IMR-90 (cell line): ENCODE results near the gene CPNE4.

ENCODE experiments used
- CEBPB ChIP-seq: IDR thresholded peaks from 2 replicates; pipeline ENCODE4 v1.6.1; 2012; ENCODE audit warnings: low read depth, low read length, improper control_type of control experiment
- CHD1 ChIP-seq: IDR thresholded peaks from 2 replicates; pipeline ENCODE4 v1.6.1; 2012; ENCODE audit warnings: low read depth, low read length, improper control_type of control experiment
- CTCF ChIP-seq: conservative IDR thresholded peaks from 2 replicates; pipeline ENCODE4 v1.5.1; 2012; ENCODE audit warnings: mild to moderate bottlenecking, low read depth, low read length, improper control_type of control experiment
- FOS ChIP-seq: fragments of 150-350 bp; IDR thresholded peaks from 2 replicates; pipeline ENCODE4 v1.6.1; 2016; ENCODE audit warnings: low read depth, low read length
- MAFK ChIP-seq: IDR thresholded peaks from 2 replicates; pipeline ENCODE4 v1.6.1; 2012; ENCODE audit warnings: low read depth, low read length, improper control_type of control experiment
- MAZ ChIP-seq: IDR thresholded peaks from 2 replicates; pipeline ENCODE4 v1.6.1; 2012; ENCODE audit warnings: low read depth, mild to moderate bottlenecking, low read length, improper control_type of control experiment, moderate library complexity, borderline replicate concordance
- NFE2L2 ChIP-seq: fragments of 150-350 bp; IDR thresholded peaks from 2 replicates; pipeline ENCODE4 v1.6.1; 2016; ENCODE audit warnings: low read depth, mild to moderate bottlenecking, low read length
- POLR2A ChIP-seq: IDR thresholded peaks from 2 replicates; pipeline ENCODE4 v1.6.1; 2012; ENCODE audit warnings: mild to moderate bottlenecking, low read depth, low read length
- RAD21 ChIP-seq: IDR thresholded peaks from 2 replicates; pipeline ENCODE4 v1.6.1; 2012; ENCODE audit warnings: low read length, improper control_type of control experiment
- RCOR1 ChIP-seq: IDR thresholded peaks from 2 replicates; pipeline ENCODE4 v1.6.1; 2012; ENCODE audit warnings: mild to moderate bottlenecking, low read length, improper control_type of control experiment; ENCODE audit not compliant: insufficient replicate concordance
- RFX5 ChIP-seq: IDR thresholded peaks from 2 replicates; pipeline ENCODE4 v1.8.0; 2012; ENCODE audit warnings: low read depth, mild to moderate bottlenecking, low read length, moderate library complexity
- SMC3 ChIP-seq: fragments of 150-350 bp; IDR thresholded peaks from 2 replicates; pipeline ENCODE4 v1.6.1; 2016; ENCODE audit warnings: low read depth, mild to moderate bottlenecking, antibody characterized with exemption, low read length, moderate library complexity
- TF ChIP-seq, protein P1 (sequence below): fragments of 150-350 bp; IDR thresholded peaks from 2 replicates; pipeline ENCODE4 v1.6.1; 2017; ENCODE audit warnings: mild to moderate bottlenecking, antibody characterized with exemption, low read length, low read depth

DNA sequence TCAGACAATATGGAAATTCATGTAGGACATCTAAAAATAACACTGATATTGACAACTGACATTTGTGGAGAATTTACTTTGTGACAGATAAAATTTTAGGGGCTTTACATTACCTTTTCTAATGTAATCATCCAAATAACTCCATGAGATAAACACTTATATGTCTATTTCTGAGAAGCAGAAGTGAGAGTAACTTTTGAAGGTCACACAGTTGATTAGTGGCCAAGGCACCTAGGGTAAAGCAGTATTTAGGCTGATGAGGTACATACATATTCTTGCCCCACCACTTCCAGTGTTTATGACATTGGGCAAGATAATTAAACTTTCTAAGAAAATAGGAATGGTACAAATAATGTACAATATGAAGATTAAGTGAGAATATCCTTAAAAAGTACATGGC, 248.4 kb downstream of the CPNE4 start:
- TF ChIP-seq POLR2A (no peak), CTCF (no peak), MAFK (no peak), RFX5 (no peak), RCOR1 (no peak), SMC3 (no peak), FOS (no peak), CHD1 (no peak), RAD21 (no peak), NFE2L2 (no peak), CEBPB (no peak), MAZ (no peak)
- TF ChIP-seq, protein P1, sequence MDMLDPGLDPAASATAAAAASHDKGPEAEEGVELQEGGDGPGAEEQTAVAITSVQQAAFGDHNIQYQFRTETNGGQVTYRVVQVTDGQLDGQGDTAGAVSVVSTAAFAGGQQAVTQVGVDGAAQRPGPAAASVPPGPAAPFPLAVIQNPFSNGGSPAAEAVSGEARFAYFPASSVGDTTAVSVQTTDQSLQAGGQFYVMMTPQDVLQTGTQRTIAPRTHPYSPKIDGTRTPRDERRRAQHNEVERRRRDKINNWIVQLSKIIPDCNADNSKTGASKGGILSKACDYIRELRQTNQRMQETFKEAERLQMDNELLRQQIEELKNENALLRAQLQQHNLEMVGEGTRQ: no peak
